Stimulated activated CD8-positive, alpha-beta memory T cell treated with anti-CD3 and anti-CD28 coated beads, Interleukin-7, amount 100 ng/mL, for 4 hours (primary cell): Measurements from ENCODE around the gene SMAP2.
"Not testable (repeated sequence)": the region's sequence is repeated elsewhere in the genome, so short reads cannot be mapped to it uniquely, and the experiment has no call there.

ENCODE experiments used
- DNase-seq, 2 donors: peaks; one replicate each; pipeline ENCODE4 v3.0.0-alpha.2; 2020; ENCODE audit warnings: low read depth in 2 of 2

SMAP2 gene

GRCh38 chr1:40373323-40374283 is at the start of gene SMAP2:
Gene SMAP2 (plus strand): TSS chr1:40373727. CDS start chr1:40374121, 394 bp downstream.
- DNase-seq, result peak; percentile 90 to 94

- not testable (repeated sequence) for DNase-seq
Measured at GRCh38 chr1:40331403-40331802, 42.1 kb upstream of the SMAP2 start.

GRCh38 chr1:40332695-40333094 is 40.8 kb upstream of the SMAP2 start:
- no peak for DNase-seq

GRCh38 chr1:40337443-40337842 is 36.1 kb upstream of the SMAP2 start:
- no peak for DNase-seq

GRCh38 chr1:40338745-40339419 is 34.6 kb upstream of the SMAP2 start:
- peak; percentile 76 to 84 for DNase-seq

- no peak for DNase-seq
Measured at GRCh38 chr1:40339420-40340323, 33.9 kb upstream of the SMAP2 start.

GRCh38 chr1:40341491-40342380 is 31.8 kb upstream of the SMAP2 start:
- no peak for DNase-seq

- not testable (repeated sequence) for DNase-seq
Measured at GRCh38 chr1:40342381-40342717, 31.2 kb upstream of the SMAP2 start.

GRCh38 chr1:40344597-40344996 is 28.9 kb upstream of the SMAP2 start:
- DNase-seq, result no peak

GRCh38 chr1:40350391-40350790 is 23.1 kb upstream of the SMAP2 start:
- DNase-seq, result no peak

GRCh38 chr1:40351124-40351523 is 22.4 kb upstream of the SMAP2 start:
- DNase-seq, result no peak

- no peak for DNase-seq
Measured at GRCh38 chr1:40352126-40352525, 21.4 kb upstream of the SMAP2 start.

GRCh38 chr1:40353082-40353481 is 20.4 kb upstream of the SMAP2 start:
- DNase-seq, result no peak

- DNase-seq, result no peak
Measured at GRCh38 chr1:40357625-40358024, 15.9 kb upstream of the SMAP2 start.

GRCh38 chr1:40360631-40361030 is 12.9 kb upstream of the SMAP2 start:
- no peak for DNase-seq

GRCh38 chr1:40361201-40361600 is 12.3 kb upstream of the SMAP2 start:
- no peak for DNase-seq

GRCh38 chr1:40361637-40362036 is 11.9 kb upstream of the SMAP2 start:
- no peak for DNase-seq

- DNase-seq, result no peak
Measured at GRCh38 chr1:40362199-40362598, 11.3 kb upstream of the SMAP2 start.

- no peak for DNase-seq
Measured at GRCh38 chr1:40362699-40363098, 10.8 kb upstream of the SMAP2 start.

GRCh38 chr1:40363721-40364120 is 9.8 kb upstream of the SMAP2 start:
- no peak for DNase-seq

GRCh38 chr1:40371707-40372258 is 1.7 kb upstream of the SMAP2 start:
- no peak for DNase-seq
